LHCN-M2 (cell line): ENCODE measurements around the gene RAB26. TPM values are rescaled to one million over a fixed set of nuclear protein-coding genes. Genes with fewer than 3 reads are reported as not detected.

ENCODE experiments used
- DNase-seq: peaks from one replicate; pipeline ENCODE4 v3.0.0-alpha.2; 2012; ENCODE audit warnings: low read depth
- total RNA-seq: library from RNA; depleted of rRNA; stranded (reverse); fragments of >200 nt; gene quantifications from 2 replicates; pipeline ENCODE4 v1.2.3, GENCODE V29; 2014

The RAB26 gene
- total RNA-seq, 1 experiment from 2014 or later = 2.0 TPM

- no peak for DNase-seq
These were observed 5.2 kb upstream of the RAB26 start for GRCh38 chr16:2142942-2143877.

DNA sequence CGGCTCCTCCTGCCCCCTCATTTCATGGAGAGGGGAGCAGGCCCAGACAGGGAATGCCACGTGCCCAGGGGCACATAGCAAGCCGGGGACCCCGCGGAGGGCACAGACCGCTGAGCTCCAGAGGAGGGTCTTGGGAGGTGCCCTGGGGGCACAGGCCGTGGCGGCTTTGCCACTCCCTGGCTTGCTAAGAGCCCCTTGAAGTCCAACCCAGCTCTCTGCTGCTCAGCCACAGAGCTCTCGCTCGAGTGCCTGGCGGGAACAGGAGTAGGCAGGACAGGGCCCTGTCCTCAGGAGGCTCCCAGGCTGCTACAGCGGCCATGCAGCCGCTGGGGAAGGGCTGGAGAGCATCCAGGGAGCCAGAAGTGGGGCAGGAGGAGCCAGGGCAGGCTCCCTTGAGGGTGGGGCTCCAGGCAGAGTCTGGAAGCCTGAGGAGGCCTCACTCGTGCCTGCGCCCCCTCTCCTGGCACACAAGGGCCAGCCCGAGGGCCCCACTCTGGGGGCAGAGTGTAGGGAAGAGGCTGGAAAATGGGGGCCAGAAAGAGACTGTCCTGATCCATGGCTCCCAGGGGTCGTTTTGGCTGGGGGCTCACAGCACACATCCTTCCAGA is 4.4 kb upstream of the RAB26 start:
- DNase-seq = no peak

DNA sequence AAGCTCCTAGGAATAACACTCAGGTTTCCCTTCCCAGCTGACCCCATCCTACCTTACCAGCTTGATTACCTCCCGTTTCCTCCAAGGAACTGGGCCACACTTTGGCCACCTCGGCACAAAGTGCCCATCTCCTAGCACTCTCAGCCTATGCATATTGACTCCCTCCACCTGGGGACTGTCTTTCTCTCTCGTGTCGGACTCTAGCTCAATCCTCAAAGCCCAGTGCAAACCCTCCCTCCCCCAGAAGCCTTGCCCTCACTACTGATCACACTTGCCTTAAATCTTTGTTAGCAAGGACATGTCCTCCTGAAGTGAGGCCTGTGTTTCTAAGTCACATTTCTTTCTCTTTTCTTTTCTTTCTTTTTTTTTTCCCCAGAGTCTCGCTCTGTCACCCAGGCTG is 2.6 kb upstream of the RAB26 start:
- no peak for DNase-seq

GRCh38 chr16:2147378-2147777 is 1.0 kb upstream of the RAB26 start:
- no peak for DNase-seq

DNA sequence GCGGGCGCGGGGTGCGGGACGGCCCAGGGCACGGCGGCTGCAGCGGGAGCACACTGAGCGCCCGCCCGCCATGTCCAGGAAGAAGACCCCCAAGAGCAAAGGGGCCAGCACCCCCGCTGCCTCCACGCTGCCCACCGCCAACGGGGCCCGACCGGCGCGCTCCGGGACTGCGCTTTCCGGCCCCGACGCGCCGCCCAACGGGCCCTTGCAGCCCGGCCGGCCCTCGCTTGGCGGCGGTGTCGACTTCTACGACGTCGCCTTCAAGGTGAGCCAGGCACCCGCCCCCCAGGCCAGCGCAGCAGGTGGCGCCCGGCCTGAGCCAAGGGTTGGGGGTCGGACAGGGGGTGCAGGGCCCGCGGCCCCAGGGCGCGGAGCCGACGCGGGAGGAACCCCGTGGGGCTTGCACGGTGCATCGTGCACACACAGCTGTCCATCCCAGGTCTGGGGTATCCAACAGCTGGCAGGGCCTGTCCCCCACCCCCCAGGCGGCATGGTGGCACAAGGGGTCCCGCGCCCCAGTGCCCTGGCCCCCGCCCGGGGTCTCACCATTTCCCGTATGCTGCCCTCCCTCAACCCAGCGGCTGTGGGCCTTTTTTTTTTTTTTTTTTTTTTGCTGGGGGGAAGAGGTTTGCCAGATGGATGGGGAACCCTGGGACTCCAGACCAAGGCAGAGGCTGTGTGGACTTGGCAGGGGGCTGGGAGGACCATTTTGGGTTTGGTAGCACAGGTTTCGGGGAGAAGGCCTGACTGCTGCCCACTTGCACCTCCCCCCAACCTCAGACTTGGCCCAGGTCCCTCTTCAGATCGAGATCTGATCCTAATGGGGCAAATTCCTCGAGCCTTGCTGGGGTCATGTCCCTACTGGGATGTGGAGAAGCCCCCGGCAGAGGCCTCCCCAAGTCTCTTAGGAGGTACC is 547 bp downstream of the RAB26 start:
- peak; percentile 13 for DNase-seq

DNA sequence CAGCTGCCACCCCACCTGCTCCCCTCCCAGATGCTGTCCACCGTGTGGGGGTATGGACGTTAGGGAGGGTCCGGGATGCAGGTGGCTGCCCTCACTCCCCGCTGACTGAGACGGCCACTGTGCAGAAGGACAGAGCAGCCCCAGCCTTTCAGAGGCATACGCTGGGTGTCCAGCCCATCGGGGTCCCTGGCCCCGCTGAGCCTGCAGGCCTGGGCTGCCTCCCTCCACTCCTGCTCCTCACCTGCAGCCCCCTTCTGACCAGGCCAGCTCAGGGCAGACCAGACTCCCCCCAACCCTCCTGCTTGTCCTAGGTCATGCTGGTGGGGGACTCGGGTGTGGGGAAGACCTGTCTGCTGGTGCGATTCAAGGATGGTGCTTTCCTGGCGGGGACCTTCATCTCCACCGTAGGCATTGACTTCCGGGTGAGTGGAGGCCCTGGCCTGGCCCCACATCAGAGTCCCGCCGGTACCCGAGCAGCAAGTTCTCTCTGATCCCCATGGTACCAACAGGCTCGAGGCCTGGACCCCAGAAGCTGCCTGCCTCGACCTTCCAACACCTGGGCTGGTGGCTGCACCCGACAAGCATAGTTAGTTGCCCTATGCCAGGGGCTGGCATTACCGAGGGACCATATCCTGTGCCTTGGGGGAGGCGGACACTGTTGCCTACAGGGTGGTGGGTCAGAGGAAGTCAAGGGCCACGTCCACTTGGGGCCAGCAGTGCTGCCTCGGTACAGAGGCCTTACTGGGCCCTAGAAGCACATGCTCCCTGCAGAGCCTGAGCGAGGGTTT is 1.4 kb downstream of the RAB26 start:
- DNase-seq = peak; percentile 13

- DNase-seq = peak; percentile 19
These were observed 2.2 kb downstream of the RAB26 start for GRCh38 chr16:2150418-2151187.

GRCh38 chr16:2151188-2152091 is 3.0 kb downstream of the RAB26 start:
- DNase-seq = no peak

GRCh38 chr16:2152695-2153506 is 4.5 kb downstream of the RAB26 start:
- DNase-seq = peak; percentile 17

DNA sequence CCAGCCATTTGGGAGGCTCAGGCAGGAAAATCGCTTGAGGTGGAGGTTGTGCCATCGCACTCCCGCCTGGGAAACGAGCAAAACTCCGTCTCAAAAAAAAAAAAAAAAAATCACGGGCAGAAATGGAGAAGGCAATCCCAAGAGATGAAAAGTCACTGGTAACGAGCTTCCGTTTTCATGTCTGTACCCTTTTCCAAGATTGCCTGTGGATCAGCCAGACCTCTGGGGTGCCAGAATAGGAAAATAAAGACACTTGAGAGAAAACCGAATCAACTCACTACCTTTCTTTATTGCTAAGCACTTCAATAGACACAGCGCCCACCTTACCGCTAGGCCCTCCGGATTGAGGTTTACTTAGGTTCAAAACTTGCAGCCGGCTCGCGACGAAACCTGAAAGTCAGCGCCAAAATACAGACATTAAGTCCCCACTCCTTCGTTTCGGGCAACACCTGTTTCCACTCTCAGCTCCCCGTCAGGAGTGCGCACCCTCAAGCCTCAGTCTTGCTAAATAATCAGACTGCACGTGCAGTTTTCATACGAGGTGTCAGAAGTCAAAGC is 6.2 kb downstream of the RAB26 start:
- no peak for DNase-seq

DNA sequence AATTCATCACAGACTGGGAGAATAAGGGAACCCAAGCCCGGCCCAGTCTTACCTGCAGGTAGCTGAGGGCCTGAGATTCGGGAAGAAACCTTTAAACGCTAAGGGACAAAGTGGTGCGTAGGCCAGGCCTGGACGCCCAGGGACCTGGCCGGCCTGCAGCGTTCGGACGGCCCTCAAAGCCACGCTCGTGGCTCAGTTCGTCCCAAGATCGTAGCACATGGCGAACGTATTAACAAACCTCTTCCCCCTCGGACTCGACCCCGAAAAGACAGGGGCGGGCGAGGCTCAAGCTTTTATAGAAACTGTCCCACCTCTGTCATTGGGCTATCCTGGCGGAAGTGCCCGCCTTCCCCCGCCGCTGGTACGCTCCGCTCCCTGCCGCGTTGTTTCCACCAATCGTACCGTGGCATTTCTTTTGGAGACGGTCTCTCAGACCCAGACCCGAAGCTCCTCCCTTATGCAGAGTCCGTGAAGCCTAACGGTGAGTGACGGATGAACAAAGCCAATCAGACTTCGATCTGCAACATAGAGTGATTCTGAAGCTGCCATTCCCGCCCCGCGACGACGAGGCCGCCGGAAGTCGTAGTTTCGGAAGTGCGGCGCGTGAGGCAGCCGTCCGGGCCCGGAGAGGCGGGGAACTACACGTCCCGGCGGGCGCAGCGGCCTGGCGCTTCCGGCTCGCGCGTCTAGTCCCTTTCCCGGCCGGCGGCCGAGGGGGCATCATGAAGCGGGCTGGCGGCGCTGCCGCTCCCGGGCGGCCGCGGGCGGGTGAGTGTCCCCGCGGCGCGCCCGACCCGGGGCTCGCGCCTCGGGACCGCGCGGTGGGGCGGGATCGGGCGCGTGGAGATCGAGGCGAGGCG is 6.9 kb downstream of the RAB26 start, which contains the start of gene TRAF7:
TRAF7 (plus strand) TSS at position 692 of the 860 bp plus-strand sequence. CDS start 8,139 bp downstream, outside the sequence.
- DNase-seq = peak; percentile 100

GRCh38 chr16:2155977-2156848 is 7.8 kb downstream of the RAB26 start:
- DNase-seq = peak; percentile 62

GRCh38 chr16:2156849-2157224 is 8.4 kb downstream of the RAB26 start:
- no peak for DNase-seq

GRCh38 chr16:2157480-2158261 is 9.2 kb downstream of the RAB26 start:
- peak; percentile 7 for DNase-seq

DNA sequence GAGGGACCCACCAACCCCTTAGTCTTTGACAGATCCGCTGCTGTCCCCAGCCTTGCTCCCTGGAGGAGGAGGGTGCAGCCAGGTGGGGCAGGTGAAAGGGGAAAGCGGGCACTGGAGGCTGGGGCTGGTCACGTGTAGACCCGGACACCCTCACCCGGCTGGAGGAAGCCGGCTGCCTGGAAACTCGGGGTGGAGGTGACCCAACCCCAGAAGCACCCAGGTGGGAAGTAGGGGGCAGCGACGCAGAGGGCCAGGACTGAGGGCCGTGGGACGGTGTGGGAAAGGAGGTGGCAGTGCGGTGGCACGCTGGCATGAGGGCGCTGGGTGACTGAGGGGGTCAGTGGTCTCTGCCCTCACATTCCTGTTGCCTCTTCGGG is 9.8 kb downstream of the RAB26 start:
- no peak for DNase-seq
